Heart left ventricle (tissue), 16 donors: ENCODE results near the gene CATSPERZ. TPM values are rescaled to one million over a fixed set of nuclear protein-coding genes. Genes with fewer than 3 reads are reported as not detected.
"Not testable (repeated sequence)": the region's sequence is repeated elsewhere in the genome, so short reads cannot be mapped to it uniquely, and the experiment has no call there.

Source experiments
- ATAC-seq, 4 donors: fragments of 200-7000 bp; cut with Tn5 transposase; one replicate each; pipeline ENCODE4 v1.9.1; 2020 to 2022; ENCODE audit warnings: moderate library complexity in 4 of 4, mild to moderate bottlenecking in 3 of 4, moderate number of reproducible peaks in 1 of 4
- DNase-seq, 5 donors: peaks; one replicate each; pipeline ENCODE4 v3.0.0-alpha.2; 2020
- H3K27ac ChIP-seq, 12 donors: fragments of 200-600 bp; sonication (generic) in 4 of 12; one replicate each; pipeline versions ENCODE4 v1.5.0 to v1.8.0; 2016 to 2022; ENCODE audit warnings: mild to moderate bottlenecking in 2 of 12
- H3K27me3 ChIP-seq, 9 donors: fragments of 200-600 bp; sonication (generic) in 2 of 9; one replicate each; pipeline versions ENCODE4 v1.5.1 to v1.8.0; 2016 to 2022; ENCODE audit warnings: mild to moderate bottlenecking in 3 of 9
- H3K36me3 ChIP-seq, 9 donors: fragments of 200-600 bp; sonication (generic) in 2 of 9; one replicate each; pipeline versions ENCODE4 v1.5.0 to v1.8.0; 2018 to 2022; ENCODE audit warnings: mild to moderate bottlenecking in 2 of 9
- H3K4me1 ChIP-seq, 12 donors: fragments of 200-600 bp; sonication (generic) in 4 of 12; one replicate each; pipeline versions ENCODE4 v1.5.0 to v1.8.0; 2016 to 2022; ENCODE audit warnings: mild to moderate bottlenecking in 3 of 12
- H3K4me3 ChIP-seq, 12 donors: fragments of 200-600 bp; sonication (generic) in 4 of 12; one replicate each; pipeline versions ENCODE4 v1.5.0 to v1.8.0; 2017 to 2022; ENCODE audit warnings: mild to moderate bottlenecking in 9 of 12, moderate library complexity in 4 of 12
- H3K9me3 ChIP-seq, 12 donors: fragments of 200-600 bp; sonication (generic) in 4 of 12; one replicate each; pipeline versions ENCODE4 v1.5.0 to v1.8.0; 2016 to 2022; ENCODE audit warnings: mild to moderate bottlenecking in 1 of 12
- CTCF ChIP-seq, 12 donors: fragments of 200-600 bp; sonication (generic) in 4 of 12; IDR thresholded peaks; one replicate each; pipeline versions ENCODE4 v1.5.0 to v1.8.0; 2018 to 2022; ENCODE audit warnings: antibody characterized with exemption in 12 of 12, mild to moderate bottlenecking in 5 of 12
- POLR2A ChIP-seq, 2 donors: fragments of 450-650 bp; IDR thresholded peaks; one replicate each; pipeline ENCODE4 v1.6.1; 2017; ENCODE audit warnings: antibody characterized with exemption in 2 of 2, mild to moderate bottlenecking in 2 of 2, moderate library complexity in 2 of 2
- WGBS, 4 donors: extraction: QIAGEN DNeasy Blood & Tissue Kit in 2 of 4; methylation state at CpG; one replicate each; pipeline versions ENCODE4 v1.1.5 to v1.1.7; 2013 to 2018; 5-methylcytosine and 5-hydroxymethylcytosine counted together
- intact Hi-C, 10 donors: fragments of 100-400 bp; cut with DNase I; formaldehyde crosslinking; loops; one replicate each; pipeline versions ENCODE4 v1.11.1 to v1.14.2; 2022
- polyA plus RNA-seq, 2 donors: library from polyadenylated mRNA; stranded (reverse); fragments of 200-250 nt; gene quantifications; one replicate each; pipeline ENCODE4 v1.2.3, GENCODE V29; 2013
- total RNA-seq, 9 donors: library from RNA; depleted of rRNA in 2 of 9; stranded (reverse); fragments of >200 nt in 2 of 9; fragmentation: NEBNext Ultra II Directional in 3 of 9; extraction: Animal tissue kit (Norgen Biotek cat#: 25700) in 3 of 9; gene quantifications; one replicate each; pipeline versions ENCODE4 v1.1.0 to v1.2.4, GENCODE V29; 2016 to 2023
- donor health status: ischemic (EF 13 %, LVEDD 7.1; RV severe dilation, severe dysfunction).
- donor health status: healthy with polysubstance abuse.
- donor health status: DM: no; HTN: yes; CAD: no.
- donor health status: DM: no; HTN: no; CAD: no.
- donor health status: ischemic (EF 25% LVEDD 6.9; RV normal size, moderate dysfunction).
- donor health status: ischemic (EF 25% LVEDD 5.7; RV mildly dilated, moderate dysfunction).
- donor health status: healthy.
- donor health status: DM: yes; HTN: yes; CAD: no.
- donor health status: ischemic (EF 35%, LVEDD 5.7; RV mildly dilated, moderate dysfunction).
- donor health status: nonischemic (EF 11% LVEDD 7.7; RV severe dilation, severe dysfunction).
- donor health status: DM: yes; HTN: yes; CAD: no.
- donor health status: PGD.
- donor health status: ischemic (EF 29% LVEDD 5.4; RV normal size, mild dysfunction).
- donor health status: nonischemic (EF 23%, LVEDD 6.1; RV moderate dilation, normal function).

CATSPERZ gene
- total and polyA plus RNA-seq, 11 donors = not detected

- DNase-seq = no peak
- 25 to 30% (median 27%) methylated on average over 7 to 9 of the region's 9 CpGs for WGBS, 4 donors
These were observed 6.4 kb downstream of the CATSPERZ start for GRCh38 chr11:64306563-64306875.

GRCh38 chr11:64306876-64307622, 6.9 kb downstream of the CATSPERZ start:
- Histone ChIP-seq H3K4me3 (peak overlapping the region; percentile 62 to 93 (median 80)), H3K9me3 (no peaks in the 10 kb centered on the region), H3K27ac (peak overlapping the region; percentile 8 to 98 (median 96)), H3K4me1 (peaks cover 0 to 31% (median 21%) of the 10 kb centered on the region in 12 donors), H3K27me3 (no peaks in the 10 kb centered on the region), H3K36me3 (peaks cover 0 to 20% (median 7%) of the 10 kb centered on the region in 9 donors)
- intact Hi-C loops = loop anchor here in 2 of 10 donors (10.0 kb wide), 2 partner anchors 52 to 332 kb away; partner anchors contain the start of genes COX8A (in 1 of the 2) and PLCB3 (in 1 of the 2)
- ATAC-seq (no peak), DNase-seq (peak in 2 of 5 donors; percentile 52 to 57)
- TF ChIP-seq POLR2A (IDR thresholded peaks at IDR 0.05) (no peak), CTCF (IDR thresholded peaks at IDR 0.05) (no peak)
- WGBS, 4 donors = 46 to 81% (median 78%) methylated on average over 6 to 15 of the region's 15 CpGs

More at GRCh38 chr11:64306563-64306875, 6.4 kb downstream of the CATSPERZ start:
- TF ChIP-seq POLR2A (IDR thresholded peaks at IDR 0.05) (no peak), CTCF (IDR thresholded peaks at IDR 0.05) (no peak)
- intact Hi-C loops = loop anchor here in 2 of 10 donors (10.0 kb wide), 2 partner anchors 52 to 332 kb away; partner anchors contain the start of genes COX8A (in 1 of the 2) and PLCB3 (in 1 of the 2)
- Histone ChIP-seq H3K27me3 (peaks cover 0 to 4% (median 0%) of the 10 kb centered on the region in 9 donors), H3K27ac (peak overlapping the region; percentile 8 to 98 (median 96)), H3K36me3 (peaks cover 0 to 20% (median 7%) of the 10 kb centered on the region in 9 donors), H3K4me3 (peak overlapping the region; percentile 62 to 93 (median 80)), H3K4me1 (peaks cover 0 to 31% (median 21%) of the 10 kb centered on the region in 12 donors), H3K9me3 (no peaks in the 10 kb centered on the region)
- ATAC-seq = no peak

GRCh38 chr11:64307795-64308194, 7.6 kb downstream of the CATSPERZ start:
- H3K4me1 ChIP-seq = peaks cover 0 to 37% (median 27%) of the 10 kb centered on the region in 12 donors
- not testable (repeated sequence) for H3K4me3 ChIP-seq, ATAC-seq, H3K27me3 ChIP-seq, H3K9me3 ChIP-seq, DNase-seq, H3K27ac ChIP-seq
- intact Hi-C loops = loop anchor here in 2 of 10 donors (10.0 kb wide), 2 partner anchors 53 to 333 kb away; partner anchors contain the start of genes COX8A (in 1 of the 2) and PLCB3 (in 1 of the 2)
- 90 to 93% (median 92%) methylated on average over 5 of the region's 5 CpGs for WGBS, 4 donors
- H3K36me3 ChIP-seq = peaks cover 0 to 20% (median 7%) of the 10 kb centered on the region in 9 donors

GRCh38 chr11:64312947-64313346, 12.8 kb downstream of the CATSPERZ start:
- no peak for DNase-seq
- WGBS, 4 donors = 84 to 90% (median 85%) methylated on average over 10 of the region's 10 CpGs
- H3K27me3 ChIP-seq = no peaks in the 10 kb centered on the region
- H3K36me3 ChIP-seq = peaks cover 0 to 50% (median 27%) of the 10 kb centered on the region in 9 donors
- no peak for ATAC-seq
- H3K9me3 ChIP-seq = no peaks in the 10 kb centered on the region
- TF ChIP-seq POLR2A (IDR thresholded peaks at IDR 0.05) (no peak), CTCF (IDR thresholded peaks at IDR 0.05) (no peak)
- no peak overlapping the region for H3K4me3 ChIP-seq
- intact Hi-C loops = no loop called here
- H3K4me1 ChIP-seq = peaks cover 0 to 39% (median 26%) of the 10 kb centered on the region in 12 donors
- H3K27ac ChIP-seq = peak overlapping the region in 7 of 12 donors; percentile 22 to 75 (median 65)
